AG09319 (cell line): ENCODE measurements around the gene LPIN3.

ENCODE experiments used
- DNase-seq: peaks from one replicate; pipeline ENCODE4 v3.0.0-alpha.2; 2010; ENCODE audit warnings: low read depth; ENCODE audit errors: extremely low read depth
- TF ChIP-seq, protein P1 (sequence below): IDR thresholded peaks from 2 replicates; pipeline ENCODE4 v1.5.1; 2011; ENCODE audit warnings: low read depth, mild to moderate bottlenecking, inconsistent platforms, low read length, moderate library complexity

Gene LPIN3

DNA sequence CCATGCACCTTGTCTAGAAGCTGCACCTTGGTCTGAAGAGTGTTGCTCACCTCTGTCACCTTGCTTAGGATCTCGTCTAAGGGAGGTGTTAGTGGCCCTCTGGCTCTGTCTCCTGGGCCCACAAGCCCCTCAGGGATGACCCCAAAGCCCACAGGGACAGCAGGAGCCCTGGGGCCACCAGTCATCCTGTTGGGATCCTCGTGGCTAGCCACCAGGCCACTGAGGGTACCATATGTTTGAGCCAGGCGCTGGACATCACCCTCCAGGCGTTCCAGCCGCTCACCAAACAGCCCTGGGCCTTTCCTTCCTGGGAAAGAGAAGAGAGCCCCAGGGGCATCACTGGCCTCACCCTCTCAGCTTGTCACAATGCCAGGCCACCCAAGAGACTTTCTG lies 22.1 kb downstream of the LPIN3 start:
- no peak for DNase-seq
- TF ChIP-seq, protein P1, sequence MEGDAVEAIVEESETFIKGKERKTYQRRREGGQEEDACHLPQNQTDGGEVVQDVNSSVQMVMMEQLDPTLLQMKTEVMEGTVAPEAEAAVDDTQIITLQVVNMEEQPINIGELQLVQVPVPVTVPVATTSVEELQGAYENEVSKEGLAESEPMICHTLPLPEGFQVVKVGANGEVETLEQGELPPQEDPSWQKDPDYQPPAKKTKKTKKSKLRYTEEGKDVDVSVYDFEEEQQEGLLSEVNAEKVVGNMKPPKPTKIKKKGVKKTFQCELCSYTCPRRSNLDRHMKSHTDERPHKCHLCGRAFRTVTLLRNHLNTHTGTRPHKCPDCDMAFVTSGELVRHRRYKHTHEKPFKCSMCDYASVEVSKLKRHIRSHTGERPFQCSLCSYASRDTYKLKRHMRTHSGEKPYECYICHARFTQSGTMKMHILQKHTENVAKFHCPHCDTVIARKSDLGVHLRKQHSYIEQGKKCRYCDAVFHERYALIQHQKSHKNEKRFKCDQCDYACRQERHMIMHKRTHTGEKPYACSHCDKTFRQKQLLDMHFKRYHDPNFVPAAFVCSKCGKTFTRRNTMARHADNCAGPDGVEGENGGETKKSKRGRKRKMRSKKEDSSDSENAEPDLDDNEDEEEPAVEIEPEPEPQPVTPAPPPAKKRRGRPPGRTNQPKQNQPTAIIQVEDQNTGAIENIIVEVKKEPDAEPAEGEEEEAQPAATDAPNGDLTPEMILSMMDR = no peak

DNA sequence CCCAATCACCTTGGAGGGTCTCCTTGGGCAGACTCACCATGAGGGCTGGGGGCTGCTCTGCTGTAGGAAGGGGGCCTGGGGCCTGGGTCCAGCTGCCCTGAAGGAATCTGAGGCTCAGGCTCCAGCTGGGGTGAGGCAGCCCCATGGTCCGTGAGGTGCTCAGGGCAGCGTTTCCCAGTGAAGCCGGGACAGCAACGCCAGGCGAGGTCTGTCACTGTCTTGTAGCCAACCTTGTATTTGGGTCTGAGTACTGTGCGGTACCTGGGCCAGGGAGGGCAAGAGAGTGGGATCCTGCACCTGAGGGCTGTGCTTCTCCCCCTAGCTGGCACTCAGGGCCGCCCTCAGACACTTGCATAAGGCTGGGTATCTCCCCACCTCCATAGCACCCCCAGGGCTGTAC lies 23.0 kb downstream of the LPIN3 start:
- TF ChIP-seq, protein P1 = no peak
- DNase-seq = no peak

DNA sequence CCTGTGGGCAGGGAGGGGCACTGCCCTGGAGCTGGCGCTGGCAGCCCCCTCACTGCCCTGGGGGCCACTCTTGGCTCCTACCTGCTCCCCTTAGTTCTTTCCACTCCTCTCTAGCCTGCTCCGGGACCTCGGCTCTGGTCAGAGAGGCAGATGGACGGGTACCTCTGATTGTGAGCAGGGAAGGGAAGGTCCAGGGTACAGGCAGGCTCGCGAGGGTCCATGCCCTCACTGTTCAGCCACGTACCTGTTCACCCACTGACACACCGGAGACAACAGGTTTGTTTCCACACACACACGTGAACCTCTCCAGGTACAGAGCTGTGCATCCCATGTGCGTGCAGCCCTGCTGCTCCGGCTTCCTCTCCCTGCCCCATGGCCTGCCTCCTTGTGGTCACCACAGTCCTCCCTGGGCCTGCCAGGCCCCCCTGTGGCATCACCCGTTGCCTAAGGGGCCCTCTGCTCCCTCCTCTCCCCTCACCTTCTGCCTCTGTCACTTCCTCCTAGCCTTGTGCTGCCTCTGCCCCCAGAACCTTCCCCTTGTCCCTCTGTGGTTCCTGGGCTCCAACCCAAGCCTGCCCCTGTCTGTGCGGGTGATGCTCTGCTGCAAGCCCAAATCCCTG lies 23.7 kb downstream of the LPIN3 start:
- DNase-seq = no peak
- TF ChIP-seq, protein P1 = no peak

DNA sequence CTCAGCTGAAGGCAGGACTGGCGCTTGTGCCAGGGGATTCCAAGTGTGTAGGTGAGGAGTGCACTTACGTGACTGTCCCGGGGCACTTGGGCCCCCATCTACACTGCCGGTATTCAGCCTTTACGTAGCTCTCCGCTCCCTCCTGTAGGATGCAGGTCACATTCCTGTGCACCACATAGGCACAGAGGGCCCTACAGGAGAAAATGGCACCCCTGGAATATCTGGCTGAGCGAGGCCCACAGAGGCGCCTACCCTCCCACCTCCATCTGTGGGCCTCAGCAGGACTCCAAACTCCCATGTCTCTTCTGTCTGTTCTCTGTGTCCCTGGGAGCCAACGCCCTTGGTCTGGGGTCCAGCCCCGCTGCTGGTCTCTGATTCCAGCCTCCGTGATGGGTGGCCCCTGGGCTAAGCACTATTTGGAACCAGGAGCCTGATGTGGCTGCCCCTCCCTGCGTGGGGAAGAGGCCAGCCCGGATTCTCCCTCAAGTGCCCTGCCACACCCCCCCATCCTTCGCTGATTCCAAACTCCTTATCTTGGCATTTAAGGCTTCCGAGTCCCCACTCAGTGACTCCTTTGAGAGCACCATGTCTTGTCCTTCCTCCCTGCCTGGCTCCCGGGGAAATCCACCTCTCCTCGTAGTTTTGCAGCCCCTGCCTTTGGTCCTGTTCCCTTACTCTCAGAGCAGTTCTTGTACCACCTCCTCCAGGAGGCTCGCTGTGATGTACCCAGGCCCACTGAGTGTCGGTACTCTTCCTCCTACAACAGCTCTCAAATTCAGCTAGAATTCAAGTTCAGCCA lies 24.5 kb downstream of the LPIN3 start:
- no peak for DNase-seq
- TF ChIP-seq, protein P1 = no peak

DNA sequence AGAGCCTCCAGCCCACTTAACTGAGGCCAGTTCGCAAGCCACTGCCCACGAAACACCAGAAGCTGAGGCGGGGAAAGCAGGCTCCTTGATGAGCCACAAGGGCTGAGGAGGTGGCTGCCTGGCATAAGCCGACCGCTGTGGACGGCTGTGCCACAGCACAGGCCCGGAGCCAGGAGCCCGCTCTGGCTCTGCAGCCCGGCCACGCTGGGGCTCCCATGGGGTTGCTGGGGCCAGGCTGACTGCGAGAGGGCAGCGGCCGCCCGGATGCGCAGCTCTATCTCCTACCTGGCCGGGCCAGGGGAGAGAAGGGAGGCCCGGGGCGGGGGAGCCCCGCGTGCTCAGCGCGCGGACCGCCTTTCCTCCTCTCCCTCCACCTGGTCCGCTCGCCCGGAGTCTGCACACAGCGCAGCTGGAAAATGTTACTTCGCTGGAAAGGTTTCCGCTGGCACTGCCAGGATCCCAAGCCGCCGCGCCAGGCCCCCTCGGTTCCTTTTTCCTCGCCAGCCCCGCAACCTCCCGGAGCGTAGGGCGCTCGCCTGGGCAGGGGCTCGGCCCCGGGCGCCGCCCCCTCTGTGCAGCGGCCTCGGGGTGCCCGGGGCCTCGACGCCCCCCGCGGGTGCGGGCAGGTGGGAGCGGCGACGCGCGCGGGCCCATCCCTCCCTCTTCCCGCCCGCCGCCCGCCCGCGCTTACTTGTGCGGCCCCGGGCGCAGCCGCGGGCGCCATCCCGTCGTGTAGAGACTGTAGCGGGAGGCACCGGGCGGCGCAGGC lies 25.3 kb downstream of the LPIN3 start:
- no peak for DNase-seq
- TF ChIP-seq, protein P1 = no peak

DNA sequence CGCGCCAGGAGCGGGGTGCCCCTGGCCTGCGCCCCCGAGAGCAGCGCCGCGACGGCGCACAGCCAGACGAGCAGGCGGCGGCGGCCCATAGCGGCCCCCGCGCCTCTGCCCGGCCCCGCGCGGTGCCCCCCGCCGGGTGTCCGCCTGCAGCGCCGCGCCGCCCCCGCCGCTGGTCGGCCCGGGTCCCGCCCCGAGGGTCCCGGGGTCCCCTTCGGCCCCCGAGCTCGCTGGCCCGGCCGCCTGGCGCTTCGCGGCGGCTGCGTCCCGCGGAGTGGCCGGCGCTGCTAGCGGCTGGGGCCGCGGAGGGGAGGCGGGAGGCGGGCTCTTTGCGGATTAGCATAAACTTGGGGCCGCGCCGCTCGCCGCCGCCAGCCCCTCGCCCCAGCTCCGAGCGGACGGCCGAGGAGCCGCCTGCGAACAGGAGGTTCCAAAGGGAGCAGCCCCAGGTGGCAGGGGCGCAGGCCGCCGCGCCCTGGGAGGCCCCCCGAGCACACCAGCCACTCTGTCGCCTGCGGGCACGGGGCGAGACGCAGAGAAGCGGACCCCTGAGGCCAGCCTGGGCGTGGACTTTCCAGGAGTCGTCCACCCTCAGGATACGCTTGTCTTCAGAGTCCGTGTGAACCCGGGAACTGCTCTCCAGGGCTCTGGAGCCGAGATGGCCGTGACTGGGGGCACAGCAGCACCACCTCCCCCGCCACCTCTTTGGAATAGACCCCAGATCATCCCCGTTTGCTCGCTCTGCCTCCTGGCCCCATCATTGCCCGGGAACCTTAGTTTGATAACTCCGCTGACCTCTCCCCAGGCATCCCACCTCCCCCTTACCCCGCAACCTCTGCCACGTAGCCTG lies 26.1 kb downstream of the LPIN3 start, which contains the start of gene EMILIN3:
EMILIN3 (minus strand) TSS at position 273 of the 847 bp plus-strand sequence; CDS start at position 89, 184 bp downstream.
- no peak for DNase-seq
- TF ChIP-seq, protein P1 = no peak
